GM12892 (cell line): Measurements from ENCODE around the gene KCNK16.

Experiments used
- POLR2A ChIP-seq: IDR thresholded peaks from 2 replicates; pipeline ENCODE4 v1.6.1; 2011; ENCODE audit warnings: low read depth, low read length, control low read depth
- POLR2AphosphoS5 ChIP-seq: IDR thresholded peaks from 2 replicates; pipeline ENCODE4 v1.6.1; 2011; ENCODE audit warnings: low read depth, low read length, control low read depth

- TF ChIP-seq POLR2A, result no peak
- TF ChIP-seq POLR2AphosphoS5, result no peak
Observed at GRCh38 chr6:39339868-39340550, 17.5 kb upstream of the KCNK16 start.
